Embryonic facial prominence (tissue), 1 donor: ENCODE results near the gene BPTF.
"Not testable (repeated sequence)": the region's sequence is repeated elsewhere in the genome, so short reads cannot be mapped to it uniquely, and the experiment has no call there.

ENCODE experiments used
- DNase-seq: peaks from one replicate; pipeline ENCODE4 v3.0.0-alpha.2; 2016; ENCODE audit errors: extremely low spot score

The BPTF gene

GRCh38 chr17:67963145-67963572 lies 137.9 kb downstream of the BPTF start:
- not testable (repeated sequence) for DNase-seq

GRCh38 chr17:67970783-67971182 lies 145.5 kb downstream of the BPTF start:
- no peak for DNase-seq

DNA sequence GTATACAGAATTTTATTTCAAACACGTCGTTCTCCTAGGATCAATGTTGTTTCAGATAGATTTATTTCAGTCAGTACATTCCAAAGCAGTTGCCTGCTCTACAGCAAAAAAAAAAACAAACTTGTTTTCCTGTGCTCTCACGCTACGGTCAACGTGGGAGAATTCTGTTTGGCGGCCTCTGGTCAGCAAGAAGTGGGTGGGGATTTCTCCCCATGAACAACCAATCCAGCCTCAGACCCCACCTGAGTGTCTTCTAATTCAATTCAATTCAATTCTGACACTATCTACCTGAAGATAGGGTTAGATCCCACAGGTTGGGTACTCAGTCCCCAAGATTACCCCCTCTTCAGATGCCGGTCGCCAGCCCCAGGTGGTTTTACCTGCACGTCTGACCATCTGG lies 148.9 kb downstream of the BPTF start:
- no peak for DNase-seq

DNA sequence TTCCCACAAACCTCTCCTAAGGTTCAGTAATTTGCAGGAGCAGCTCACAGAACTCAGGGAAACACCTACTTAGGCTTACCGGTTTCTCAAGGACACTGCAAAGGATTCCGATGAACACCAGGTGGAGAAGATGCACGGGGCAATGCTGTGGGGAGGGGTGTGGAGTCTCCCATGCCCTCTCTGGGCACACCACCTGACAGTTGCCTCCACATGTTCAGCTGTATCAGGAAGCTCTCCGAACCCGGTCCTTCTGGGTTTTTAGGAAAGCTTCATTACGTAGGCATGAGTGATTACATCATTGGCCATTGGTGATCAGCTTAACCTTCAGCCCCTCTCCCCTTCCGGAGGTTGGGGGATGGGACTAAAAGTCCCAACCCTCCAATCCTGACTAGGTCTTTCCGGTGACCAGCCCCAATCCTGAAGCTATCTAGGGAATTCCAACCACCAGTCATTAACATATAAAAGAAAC lies 149.3 kb downstream of the BPTF start:
- DNase-seq: no peak

GRCh38 chr17:67976306-67976705 lies 151.0 kb downstream of the BPTF start:
- DNase-seq: not testable (repeated sequence)

GRCh38 chr17:67980456-67980855 lies 155.2 kb downstream of the BPTF start:
- DNase-seq: no peak

GRCh38 chr17:67980883-67981282 lies 155.6 kb downstream of the BPTF start:
- not testable (repeated sequence) for DNase-seq

DNA sequence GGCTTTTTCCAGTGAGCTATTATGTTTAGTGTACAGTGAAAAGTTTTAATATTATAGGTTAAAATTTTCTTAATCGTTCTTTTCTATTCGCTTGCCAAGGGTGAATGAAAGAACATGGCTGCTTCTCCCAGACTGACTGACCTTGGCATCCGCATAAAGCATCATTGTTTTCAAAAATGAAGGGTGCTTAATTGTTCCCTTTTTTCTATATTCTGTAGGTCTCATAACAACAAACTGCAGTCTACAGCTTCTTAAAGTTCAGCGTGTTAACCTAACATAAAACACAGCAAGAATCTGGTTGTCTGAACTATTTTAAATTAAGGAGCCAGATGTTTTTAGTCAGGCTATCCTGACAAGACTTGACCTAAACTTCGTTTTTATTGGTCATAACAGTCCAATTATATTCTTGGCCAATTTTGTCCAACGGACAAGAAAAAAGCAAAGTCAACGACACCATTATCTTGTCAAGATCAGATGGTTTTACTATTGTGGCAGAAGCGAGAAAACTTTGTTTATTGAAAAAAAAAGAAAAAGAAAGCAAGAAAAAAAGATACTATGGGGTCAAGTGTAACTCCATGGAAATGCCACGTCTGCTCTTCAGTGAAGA lies 156.8 kb downstream of the BPTF start:
- DNase-seq: no peak

- DNase-seq: no peak
These were observed 157.5 kb downstream of the BPTF start for GRCh38 chr17:67982686-67983382.

DNA sequence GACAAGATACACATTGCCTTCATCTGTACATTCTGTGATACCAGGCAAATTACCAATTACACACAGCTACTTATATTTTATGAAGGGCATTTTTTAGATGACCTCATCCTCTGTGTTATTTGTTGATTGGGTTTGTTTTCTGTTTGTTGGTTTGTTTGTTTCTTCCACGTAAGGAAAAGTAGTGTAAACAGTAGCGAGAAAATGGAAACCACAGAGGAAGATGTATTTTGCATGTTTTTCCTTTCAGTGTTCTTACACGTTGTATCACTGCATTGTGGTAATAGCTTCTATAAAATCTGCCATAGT lies 158.0 kb downstream of the BPTF start:
- no peak for DNase-seq

- no peak for DNase-seq
These were observed 165.6 kb downstream of the BPTF start for GRCh38 chr17:67990909-67991308.

- DNase-seq: no peak
These were observed 167.3 kb downstream of the BPTF start for GRCh38 chr17:67992548-67993152.

DNA sequence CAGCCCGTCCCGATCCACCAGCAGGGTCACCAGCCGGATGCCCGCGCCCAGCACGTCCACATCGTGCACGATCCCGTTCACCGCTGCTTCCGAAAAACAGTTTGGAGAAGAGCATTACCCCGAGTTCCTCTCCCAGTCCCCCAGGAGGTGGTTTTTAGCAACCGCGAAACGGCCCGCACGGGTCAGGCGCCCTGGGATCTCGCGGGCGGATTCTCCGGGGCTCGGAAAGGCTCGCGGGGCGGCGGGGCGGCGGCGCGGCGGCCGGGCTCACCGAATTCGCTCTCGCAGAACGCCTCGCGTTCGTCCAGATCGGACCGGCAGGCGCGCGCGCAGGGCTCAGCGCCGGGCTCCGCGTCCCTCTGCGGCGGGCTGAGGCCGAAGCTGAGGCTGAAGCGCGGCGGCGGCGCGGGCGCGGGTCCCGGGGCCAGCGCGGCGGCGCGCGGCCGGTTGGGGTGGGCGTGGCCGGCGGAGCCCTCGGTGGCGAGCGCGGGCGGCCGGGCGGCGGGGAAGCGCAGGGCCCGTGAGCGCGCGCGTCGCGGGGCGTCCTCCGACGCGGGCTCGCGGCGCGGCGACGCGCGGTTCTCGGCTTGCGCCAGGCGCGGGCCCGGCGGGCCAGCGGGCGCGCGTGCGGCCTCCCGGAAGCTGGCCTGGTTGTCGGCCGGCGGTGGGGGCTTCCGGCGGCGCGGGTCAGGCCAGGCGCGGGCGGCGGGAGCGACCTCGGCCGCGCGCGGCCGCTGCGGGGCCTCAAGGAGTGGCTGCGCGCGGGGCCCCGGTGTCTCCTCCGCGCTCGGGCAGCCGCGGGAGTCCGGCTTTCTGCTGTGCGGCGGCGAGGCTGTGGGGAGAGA lies 168.1 kb downstream of the BPTF start:
- peak; percentile 43 for DNase-seq

- peak; percentile 39 for DNase-seq
These were observed 168.7 kb downstream of the BPTF start for GRCh38 chr17:67993998-67994361.

- peak; percentile 16 for DNase-seq
These were observed 169.7 kb downstream of the BPTF start for GRCh38 chr17:67994817-67995569.

DNA sequence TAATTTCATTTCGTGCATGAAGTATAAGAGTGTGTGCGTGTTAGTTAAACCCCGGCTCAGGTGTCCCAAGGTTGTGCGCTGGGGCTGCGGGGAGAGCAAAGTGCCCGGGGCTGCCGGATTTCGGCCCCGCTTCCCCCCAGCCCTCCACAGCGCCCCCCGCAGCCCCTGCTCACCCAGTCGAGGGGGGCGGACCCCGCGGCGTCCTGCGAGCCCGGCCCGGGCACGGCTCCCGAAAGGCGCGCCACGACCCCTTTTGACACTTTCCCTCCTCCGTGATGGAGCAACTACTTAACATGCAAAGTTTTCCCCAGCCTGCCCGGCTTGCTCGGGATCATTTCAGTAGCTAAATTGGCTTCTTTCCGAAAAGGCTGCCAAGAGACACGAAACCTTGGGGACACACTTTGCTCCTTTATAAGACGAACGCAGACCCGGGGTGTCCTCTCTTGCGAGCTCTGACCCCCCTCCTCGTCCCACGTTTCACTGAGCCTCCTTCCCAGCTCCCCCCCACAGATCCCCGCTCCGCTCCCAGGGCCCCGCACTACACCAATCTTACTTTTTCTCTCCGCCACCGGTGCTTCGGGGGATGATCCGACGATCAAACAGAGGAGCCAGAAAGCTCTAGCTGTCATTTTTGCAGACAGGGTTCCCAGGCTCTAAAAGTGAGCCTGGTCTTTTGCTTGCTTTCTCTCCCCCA lies 170.4 kb downstream of the BPTF start:
- no peak for DNase-seq

DNA sequence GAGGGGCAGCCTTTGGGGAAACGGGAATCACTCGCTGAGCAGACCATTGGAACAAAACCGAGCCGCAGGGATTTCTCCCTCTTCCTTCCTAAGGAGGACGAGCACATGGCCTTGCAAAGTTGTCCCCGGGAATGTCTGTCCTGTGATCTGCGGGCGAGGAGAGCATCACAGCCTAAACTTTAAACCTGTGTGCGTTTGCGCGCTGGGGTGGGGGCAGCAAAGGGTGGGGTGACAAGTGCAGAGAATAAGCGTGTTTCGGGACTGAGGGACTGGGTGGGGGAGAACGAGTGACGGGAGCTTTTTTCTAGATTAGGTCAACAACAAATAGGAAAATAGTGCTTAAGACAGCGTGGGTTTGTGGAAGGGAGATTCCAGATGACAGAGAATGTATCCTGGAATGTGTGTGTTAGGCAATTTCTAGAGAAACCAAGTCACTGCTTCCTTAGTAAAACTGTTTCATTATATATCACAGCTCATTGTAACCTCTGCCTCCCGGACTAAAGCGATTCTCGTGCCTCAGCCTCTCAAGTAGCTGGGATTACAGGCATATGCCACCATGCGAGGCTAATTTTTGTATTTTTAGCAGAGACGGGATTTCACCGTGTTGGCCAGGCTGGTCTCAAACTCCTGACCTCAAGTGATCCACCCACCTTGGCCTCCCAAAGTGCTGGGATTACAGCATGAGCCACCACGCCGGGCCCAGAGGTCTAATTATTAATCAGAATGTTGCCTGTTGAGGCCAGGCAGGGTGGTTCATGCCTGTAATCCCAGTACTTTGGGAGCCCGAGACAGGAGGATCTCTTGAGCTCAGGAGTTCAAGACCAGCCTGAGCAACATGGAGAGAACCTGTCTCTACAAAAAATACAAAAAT lies 171.2 kb downstream of the BPTF start, which contains the start of gene C17orf58:
Gene C17orf58 (minus strand): TSS at position 169 of the 871 bp plus-strand sequence. CDS start 271 bp downstream, outside the sequence.
- DNase-seq: not testable (repeated sequence)

DNA sequence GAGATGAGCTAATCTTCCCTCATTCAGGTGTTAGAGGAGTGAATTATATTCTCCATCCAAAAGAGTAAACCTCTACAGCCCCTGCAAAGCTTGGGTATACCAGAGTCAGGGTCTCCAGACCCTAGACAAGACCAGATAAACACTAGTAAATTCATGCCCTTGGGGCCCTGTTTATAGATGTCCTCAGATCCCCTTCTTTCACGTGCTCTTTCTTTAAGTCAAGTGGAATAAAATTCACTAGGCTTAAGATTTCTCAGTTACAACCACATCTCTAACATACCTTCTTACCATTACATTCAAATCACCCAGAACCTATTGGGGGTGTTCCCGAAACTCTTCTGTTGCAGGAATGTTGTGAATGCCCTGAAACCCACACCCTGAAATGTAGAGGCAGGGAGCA lies 173.2 kb downstream of the BPTF start:
- DNase-seq: no peak

GRCh38 chr17:67999291-67999911 lies 174.1 kb downstream of the BPTF start:
- no peak for DNase-seq
